Measurements from ENCODE around the gene PLAAT5.
"Not testable (repeated sequence)": the region's sequence is repeated elsewhere in the genome, so short reads cannot be mapped to it uniquely, and the experiment has no call there.

PLAAT5 gene

DNA sequence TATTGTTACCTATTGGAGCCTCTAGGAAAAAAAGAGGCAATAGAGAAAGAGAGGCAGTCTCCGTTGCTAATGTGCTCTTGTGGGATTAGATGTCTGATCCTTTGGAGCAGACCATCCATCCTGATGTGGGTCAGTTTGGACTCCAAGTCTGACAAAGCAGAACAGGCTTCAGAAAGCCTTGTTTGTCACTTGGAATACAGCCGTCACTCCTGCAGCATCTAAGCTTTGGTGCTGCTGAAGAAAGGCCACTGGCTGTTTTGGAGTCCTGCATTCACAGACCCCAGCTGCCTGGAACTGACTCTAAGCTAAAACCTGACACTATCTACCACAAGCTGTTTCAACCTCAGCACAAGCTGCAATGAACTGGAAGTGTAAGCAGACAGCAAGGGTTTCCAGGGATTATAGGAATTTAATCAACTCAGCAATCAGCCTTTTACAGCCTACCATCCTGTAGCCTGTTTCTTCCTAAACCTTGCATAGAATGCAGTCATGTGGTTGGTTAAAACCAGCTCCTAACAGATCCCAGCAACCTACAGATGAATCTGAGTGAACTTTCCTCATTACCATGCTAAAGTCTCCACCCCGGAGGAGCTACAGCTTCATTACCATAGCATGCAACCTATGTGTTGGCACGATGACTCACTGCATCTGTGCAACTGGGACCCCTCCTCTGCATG lies 42.0 kb upstream of the PLAAT5 start:
- ChIA-PET CTCF (interaction anchor here (1.2 to 3.5 kb wide), 5 partner anchors 13 to 54 kb away, joined by 3 to 10 read pairs (median 3); no protein-coding TSS in a partner anchor), POLR2A (no interaction called here)
- no peak overlapping the region for H3K27ac ChIP-seq (ENCODE audit: insufficient read depth in 1 of 2, low read depth in 1 of 2, low read length in 2 of 2, poor library complexity in 1 of 2, severe bottlenecking in 2 of 2)
- DNase-seq: no peak
- no peaks in the 10 kb centered on the region for H3K36me3 ChIP-seq (ENCODE audit: control insufficient read depth in 4 of 4, insufficient read depth in 4 of 4, low read length in 3 of 4)
- 84% methylated on average over 3 of the region's 4 CpGs for WGBS (ENCODE audit: insufficient coverage)
- H3K4me1 ChIP-seq (ENCODE audit: control extremely low read depth in 1 of 4, control insufficient read depth in 4 of 4, insufficient read depth in 4 of 4, low read length in 3 of 4): peaks cover 13 to 57% (median 36%) of the 10 kb centered on the region in 4 experiments
- no peaks in the 10 kb centered on the region for H3K9me3 ChIP-seq (ENCODE audit: control extremely low read depth in 1 of 5, control insufficient read depth in 4 of 5, insufficient read depth in 2 of 5, low read depth in 1 of 5, low read length in 4 of 5)
- H3K27me3 ChIP-seq (replicated peaks in 2 of 5; ENCODE audit: control insufficient read depth in 4 of 5, insufficient read depth in 5 of 5, low read length in 4 of 5): no peaks in the 10 kb centered on the region
- no peak overlapping the region for H3K4me3 ChIP-seq (ENCODE audit: control insufficient read depth in 1 of 7, extremely low read depth in 1 of 7, insufficient read depth in 4 of 7, low read depth in 2 of 7, low read length in 6 of 7)

- POLR2A ChIA-PET: no interaction called here
- H3K36me3 ChIP-seq (ENCODE audit: control insufficient read depth in 4 of 4, insufficient read depth in 4 of 4, low read length in 3 of 4): no peaks in the 10 kb centered on the region
- H3K4me1 ChIP-seq (ENCODE audit: control extremely low read depth in 1 of 4, control insufficient read depth in 4 of 4, insufficient read depth in 4 of 4, low read length in 3 of 4): peaks cover 13 to 57% (median 35%) of the 10 kb centered on the region in 4 experiments
- CTCF ChIA-PET: interaction anchor here (0.5 to 3.5 kb wide), 6 partner anchors 10 to 661 kb away, joined by 3 to 10 read pairs (median 3); no protein-coding TSS in a partner anchor
- no peak overlapping the region for H3K4me3 ChIP-seq (ENCODE audit: control insufficient read depth in 1 of 7, extremely low read depth in 1 of 7, insufficient read depth in 4 of 7, low read depth in 2 of 7, low read length in 6 of 7)
- H3K27ac ChIP-seq (ENCODE audit: insufficient read depth in 1 of 2, low read depth in 1 of 2, low read length in 2 of 2, poor library complexity in 1 of 2, severe bottlenecking in 2 of 2): no peak overlapping the region
- no peaks in the 10 kb centered on the region for H3K9me3 ChIP-seq (ENCODE audit: control extremely low read depth in 1 of 5, control insufficient read depth in 4 of 5, insufficient read depth in 2 of 5, low read depth in 1 of 5, low read length in 4 of 5)
- 81% methylated on average over 2 of the region's 2 CpGs for WGBS (ENCODE audit: insufficient coverage)
- no peak for DNase-seq
- H3K27me3 ChIP-seq (replicated peaks in 2 of 5; ENCODE audit: control insufficient read depth in 4 of 5, insufficient read depth in 5 of 5, low read length in 4 of 5): no peaks in the 10 kb centered on the region
Observed at GRCh38 chr11:63532117-63532516, 41.1 kb upstream of the PLAAT5 start.

- H3K27ac ChIP-seq (ENCODE audit: insufficient read depth in 1 of 2, low read depth in 1 of 2, low read length in 2 of 2, poor library complexity in 1 of 2, severe bottlenecking in 2 of 2); POLR2A ChIA-PET; H3K27me3 ChIP-seq (replicated peaks in 2 of 5; ENCODE audit: control insufficient read depth in 4 of 5, insufficient read depth in 5 of 5, low read length in 4 of 5); H3K9me3 ChIP-seq (ENCODE audit: control extremely low read depth in 1 of 5, control insufficient read depth in 4 of 5, insufficient read depth in 2 of 5, low read depth in 1 of 5, low read length in 4 of 5); H3K36me3 ChIP-seq (ENCODE audit: control insufficient read depth in 4 of 4, insufficient read depth in 4 of 4, low read length in 3 of 4): not testable (repeated sequence)
- H3K4me1 ChIP-seq (ENCODE audit: control extremely low read depth in 1 of 4, control insufficient read depth in 4 of 4, insufficient read depth in 4 of 4, low read length in 3 of 4): peaks cover 11 to 53% (median 29%) of the 10 kb centered on the region in 4 experiments
- WGBS (ENCODE audit: insufficient coverage): 100% methylated on average over 1 of the region's 6 CpGs
- peak in 2 of 3 donors; percentile 66 to 81 for DNase-seq
- CTCF ChIA-PET: interaction anchor here (0.9 to 3.5 kb wide), 4 partner anchors 21 to 52 kb away, joined by 3 to 10 read pairs (median 3); no protein-coding TSS in a partner anchor
- H3K4me3 ChIP-seq (ENCODE audit: control insufficient read depth in 1 of 7, extremely low read depth in 1 of 7, insufficient read depth in 4 of 7, low read depth in 2 of 7, low read length in 6 of 7): peak overlapping the region in 2 of 7 experiments; percentile 16 to 24
Observed at GRCh38 chr11:63531074-63531792, 40.3 kb upstream of the PLAAT5 start.

- Histone ChIP-seq H3K4me1 (ENCODE audit: control extremely low read depth in 1 of 4, control insufficient read depth in 4 of 4, insufficient read depth in 4 of 4, low read length in 3 of 4) (peaks cover 11 to 43% (median 21%) of the 10 kb centered on the region in 4 experiments), H3K36me3 (ENCODE audit: control insufficient read depth in 4 of 4, insufficient read depth in 4 of 4, low read length in 3 of 4) (no peaks in the 10 kb centered on the region), H3K27ac (ENCODE audit: insufficient read depth in 1 of 2, low read depth in 1 of 2, low read length in 2 of 2, poor library complexity in 1 of 2, severe bottlenecking in 2 of 2) (no peak overlapping the region), H3K27me3 (replicated peaks in 2 of 5; ENCODE audit: control insufficient read depth in 4 of 5, insufficient read depth in 5 of 5, low read length in 4 of 5) (no peaks in the 10 kb centered on the region), H3K4me3 (ENCODE audit: control insufficient read depth in 1 of 7, extremely low read depth in 1 of 7, insufficient read depth in 4 of 7, low read depth in 2 of 7, low read length in 6 of 7) (no peak overlapping the region), H3K9me3 (ENCODE audit: control extremely low read depth in 1 of 5, control insufficient read depth in 4 of 5, insufficient read depth in 2 of 5, low read depth in 1 of 5, low read length in 4 of 5) (no peaks in the 10 kb centered on the region)
- WGBS (ENCODE audit: insufficient coverage): 100% methylated on average over 1 of the region's 2 CpGs
- ChIA-PET POLR2A (no interaction called here), CTCF (interaction anchor here (1.0 kb wide), 1 partner anchor 15 kb away, joined by 3 read pairs; no protein-coding TSS in a partner anchor)
- DNase-seq: no peak
Observed at GRCh38 chr11:63530021-63530420, 39.1 kb upstream of the PLAAT5 start.

- 78% methylated on average over 3 of the region's 6 CpGs for WGBS (ENCODE audit: insufficient coverage)
- H3K4me3 ChIP-seq (ENCODE audit: control insufficient read depth in 1 of 7, extremely low read depth in 1 of 7, insufficient read depth in 4 of 7, low read depth in 2 of 7, low read length in 6 of 7); H3K36me3 ChIP-seq (ENCODE audit: control insufficient read depth in 4 of 4, insufficient read depth in 4 of 4, low read length in 3 of 4); DNase-seq; POLR2A ChIA-PET; H3K9me3 ChIP-seq (ENCODE audit: control extremely low read depth in 1 of 5, control insufficient read depth in 4 of 5, insufficient read depth in 2 of 5, low read depth in 1 of 5, low read length in 4 of 5); H3K27me3 ChIP-seq (replicated peaks in 2 of 5; ENCODE audit: control insufficient read depth in 4 of 5, insufficient read depth in 5 of 5, low read length in 4 of 5); H3K27ac ChIP-seq (ENCODE audit: insufficient read depth in 1 of 2, low read depth in 1 of 2, low read length in 2 of 2, poor library complexity in 1 of 2, severe bottlenecking in 2 of 2): not testable (repeated sequence)
- peaks cover 11 to 43% (median 21%) of the 10 kb centered on the region in 4 experiments for H3K4me1 ChIP-seq (ENCODE audit: control extremely low read depth in 1 of 4, control insufficient read depth in 4 of 4, insufficient read depth in 4 of 4, low read length in 3 of 4)
- CTCF ChIA-PET: interaction anchor here (0.9 to 1.0 kb wide), 3 partner anchors 14 to 22 kb away, joined by 3 to 4 read pairs (median 3); no protein-coding TSS in a partner anchor
Observed at GRCh38 chr11:63529373-63529772, 38.4 kb upstream of the PLAAT5 start.

DNA sequence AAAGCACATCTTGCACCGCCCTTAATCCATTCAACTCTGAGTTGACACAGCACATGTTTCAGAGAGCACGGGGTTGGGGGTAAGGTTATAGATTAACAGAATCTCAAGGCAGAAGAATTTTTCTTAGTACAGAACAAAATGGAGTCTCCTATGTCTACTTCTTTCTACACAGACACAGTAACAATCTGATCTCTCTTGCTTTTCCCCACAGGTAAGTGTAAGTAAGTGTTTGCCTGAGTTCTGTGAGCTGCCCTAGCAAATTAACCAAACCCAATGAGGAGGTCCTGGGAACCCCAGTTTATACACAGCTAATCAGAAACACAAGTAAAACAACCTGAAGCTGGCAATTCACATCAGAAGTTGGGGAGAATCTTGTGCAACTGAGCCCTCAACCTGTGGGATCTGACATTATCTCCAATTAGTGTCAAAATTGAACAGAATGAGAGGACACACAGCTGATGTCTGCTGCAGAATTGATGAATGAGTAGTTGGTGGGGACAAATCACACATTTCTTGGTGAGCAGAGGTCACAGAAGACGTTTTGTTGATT lies 37.8 kb upstream of the PLAAT5 start:
- WGBS (ENCODE audit: insufficient coverage): 93% methylated on average over 1 of the region's 3 CpGs
- H3K9me3 ChIP-seq (ENCODE audit: control extremely low read depth in 1 of 5, control insufficient read depth in 4 of 5, insufficient read depth in 2 of 5, low read depth in 1 of 5, low read length in 4 of 5); H3K4me3 ChIP-seq (ENCODE audit: control insufficient read depth in 1 of 7, extremely low read depth in 1 of 7, insufficient read depth in 4 of 7, low read depth in 2 of 7, low read length in 6 of 7); POLR2A ChIA-PET; H3K27me3 ChIP-seq (replicated peaks in 2 of 5; ENCODE audit: control insufficient read depth in 4 of 5, insufficient read depth in 5 of 5, low read length in 4 of 5); DNase-seq; H3K36me3 ChIP-seq (ENCODE audit: control insufficient read depth in 4 of 4, insufficient read depth in 4 of 4, low read length in 3 of 4); H3K27ac ChIP-seq (ENCODE audit: insufficient read depth in 1 of 2, low read depth in 1 of 2, low read length in 2 of 2, poor library complexity in 1 of 2, severe bottlenecking in 2 of 2): not testable (repeated sequence)
- CTCF ChIA-PET: interaction anchor here (0.9 kb wide), 2 partner anchors 19 to 21 kb away, joined by 3 to 4 read pairs; no protein-coding TSS in a partner anchor
- H3K4me1 ChIP-seq (ENCODE audit: control extremely low read depth in 1 of 4, control insufficient read depth in 4 of 4, insufficient read depth in 4 of 4, low read length in 3 of 4): peaks cover 11 to 38% (median 21%) of the 10 kb centered on the region in 4 experiments
